Common myeloid progenitor, CD34-positive (primary cell): ENCODE results near the gene PXN.

ENCODE experiments used
- CTCF ChIA-PET: fragments of 350-600 bp; sonication (Branson Sonifier 250); formaldehyde crosslinking; loops from one replicate; lab custom pipeline; 2021; ENCODE audit warnings: antibody characterized with exemption; lab: Charles Lee
- POLR2A ChIA-PET: fragments of 350-600 bp; sonication (Branson Sonifier 250); formaldehyde crosslinking; loops from one replicate; lab custom pipeline; 2021; ENCODE audit warnings: antibody characterized with exemption; lab: Charles Lee
- DNase-seq, 3 donors: peaks; one replicate each; pipeline versions ENCODE4 v3.0.0 to v3.0.0-alpha.2; 2013
- H3K27ac ChIP-seq, 2 experiments: 1 replicate in 1 of 2; 2 replicates in 1 of 2; pipeline ENCODE4 v1.7.0; 2013; ENCODE audit warnings: inconsistent platforms in 2 of 2, low read length in 2 of 2, mild to moderate bottlenecking in 2 of 2, low read depth in 1 of 2, moderate library complexity in 1 of 2; ENCODE audit not compliant: severe bottlenecking in 2 of 2, insufficient read depth in 1 of 2, poor library complexity in 1 of 2
- H3K27me3 ChIP-seq, 5 experiments: replicated peaks in 2 of 5; 1 replicate in 3 of 5; 2 replicates in 2 of 5; pipeline versions ENCODE4 v1.6.1 to v1.7.0; 2013; ENCODE audit warnings: low read length in 4 of 5, mild to moderate bottlenecking in 2 of 5, moderate library complexity in 2 of 5, inconsistent platforms in 1 of 5; ENCODE audit not compliant: insufficient read depth in 5 of 5, control insufficient read depth in 4 of 5
- H3K36me3 ChIP-seq, 4 experiments: 1 replicate in 2 of 4; 2 replicates in 2 of 4; pipeline versions ENCODE4 v1.6.1 to v1.7.0; 2013; ENCODE audit warnings: low read length in 3 of 4, control low read depth in 1 of 4, mild to moderate bottlenecking in 1 of 4; ENCODE audit not compliant: control insufficient read depth in 4 of 4, insufficient read depth in 4 of 4
- H3K4me1 ChIP-seq, 4 experiments: 1 replicate in 3 of 4; 2 replicates in 1 of 4; pipeline versions ENCODE4 v1.6.1 to v1.7.1; 2013; ENCODE audit warnings: low read length in 3 of 4, mild to moderate bottlenecking in 3 of 4, control low read depth in 1 of 4, inconsistent platforms in 1 of 4, moderate library complexity in 1 of 4; ENCODE audit not compliant: control insufficient read depth in 4 of 4, insufficient read depth in 4 of 4; ENCODE audit errors: control extremely low read depth in 1 of 4
- H3K4me3 ChIP-seq, 7 experiments: 1 replicate in 4 of 7; 2 replicates in 3 of 7; pipeline versions ENCODE4 v1.5.1 to v1.7.0; 2013; ENCODE audit warnings: mild to moderate bottlenecking in 7 of 7, low read length in 6 of 7, moderate library complexity in 6 of 7, inconsistent platforms in 2 of 7, low read depth in 2 of 7, control low read depth in 1 of 7; ENCODE audit not compliant: insufficient read depth in 4 of 7, control insufficient read depth in 1 of 7; ENCODE audit errors: extremely low read depth in 1 of 7
- H3K9me3 ChIP-seq, 5 experiments: 1 replicate in 4 of 5; 2 replicates in 1 of 5; pipeline versions ENCODE4 v1.6.1 to v1.7.1; 2013; ENCODE audit warnings: low read length in 4 of 5, mild to moderate bottlenecking in 2 of 5, inconsistent platforms in 1 of 5, low read depth in 1 of 5, moderate library complexity in 1 of 5; ENCODE audit not compliant: control insufficient read depth in 4 of 5, insufficient read depth in 2 of 5; ENCODE audit errors: control extremely low read depth in 1 of 5
- WGBS: methylation state at CpG from one replicate; pipeline ENCODE4 v1.1.5; 2013; ENCODE audit not compliant: insufficient coverage; 5-methylcytosine and 5-hydroxymethylcytosine counted together

PXN gene

DNA sequence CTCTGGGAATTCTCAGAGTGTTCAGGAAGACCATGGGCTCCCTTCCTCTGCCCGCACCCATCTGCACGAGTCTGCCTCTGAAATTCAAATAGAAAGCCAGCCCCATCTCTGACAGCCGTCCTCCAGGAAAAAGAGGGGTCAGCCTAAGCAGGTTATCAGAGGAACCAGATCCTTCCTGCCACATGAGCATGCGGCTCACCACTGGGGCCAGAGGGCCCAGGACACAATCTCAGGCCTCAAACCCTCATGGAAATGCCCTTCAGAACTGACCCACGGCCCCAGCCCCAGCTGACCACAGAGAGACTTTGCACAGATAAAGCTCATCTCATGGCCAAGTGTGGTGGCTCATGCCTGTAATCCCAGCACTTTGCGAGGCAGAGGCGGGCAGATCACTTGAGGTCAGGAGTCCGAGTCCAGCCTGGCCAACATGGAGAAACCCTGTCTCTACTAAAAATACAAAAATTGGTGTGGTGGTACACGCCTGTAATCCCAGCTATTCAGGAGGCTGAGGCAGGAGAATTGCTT is 23.2 kb downstream of the PXN start:
- peak in 1 of 3 donors; percentile 48 for DNase-seq
- Histone ChIP-seq H3K36me3 (no peaks in the 10 kb centered on the region), H3K4me3 (peak overlapping the region in 1 of 7 experiments; percentile 33), H3K9me3 (no peaks in the 10 kb centered on the region), H3K27ac (no peak overlapping the region), H3K4me1 (peaks cover 9 to 64% (median 44%) of the 10 kb centered on the region in 4 experiments), H3K27me3 (no peaks in the 10 kb centered on the region)
- POLR2A ChIA-PET: interaction anchor here (1.4 to 1.6 kb wide), 2 partner anchors 9 to 50 kb away, joined by 3 to 6 read pairs; partner anchors contain the start of gene RNU4-2
- CTCF ChIA-PET: interaction anchor here (0.7 to 43.0 kb wide), 3 partner anchors 16 to 237 kb away, joined by 3 to 879 read pairs (median 425); partner anchors contain the start of gene PXN
- 22% methylated on average over 6 of the region's 9 CpGs for WGBS

DNA sequence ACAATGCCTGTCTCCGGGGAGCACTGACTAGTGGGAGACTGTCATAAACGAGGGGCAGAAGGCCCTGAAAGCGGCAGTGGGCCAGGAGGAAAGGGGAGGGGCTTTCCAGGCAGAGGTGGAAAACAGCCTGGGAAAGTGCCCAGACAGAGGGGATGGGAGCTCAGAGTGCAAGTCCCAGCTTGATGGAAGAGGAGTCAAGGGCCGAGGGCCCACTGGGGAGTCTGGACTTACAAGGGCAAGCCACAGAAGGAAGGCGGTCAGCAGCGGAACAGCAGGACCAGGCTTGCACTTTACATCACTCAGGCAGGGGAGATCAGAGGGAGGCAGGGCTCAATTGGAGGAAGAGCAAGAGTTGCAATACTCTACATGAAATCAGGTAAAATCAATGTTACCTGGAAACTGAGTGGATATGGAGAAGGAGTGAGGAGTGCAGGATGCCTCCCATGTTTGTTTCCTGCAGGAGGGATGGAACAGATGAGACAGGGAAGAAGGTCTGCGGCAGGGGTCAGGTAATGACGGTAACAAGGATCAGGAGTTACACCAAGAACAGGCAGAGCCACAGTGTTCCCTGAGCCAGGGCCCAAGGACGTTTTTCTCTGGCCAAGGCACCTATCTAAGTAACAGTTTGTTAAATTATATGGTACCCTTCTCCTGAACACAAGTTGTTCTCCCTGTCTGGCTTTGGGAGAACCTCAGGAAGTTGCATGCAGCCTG is 23.8 kb downstream of the PXN start:
- peaks cover 9 to 68% (median 51%) of the 10 kb centered on the region in 4 experiments for H3K4me1 ChIP-seq

DNA sequence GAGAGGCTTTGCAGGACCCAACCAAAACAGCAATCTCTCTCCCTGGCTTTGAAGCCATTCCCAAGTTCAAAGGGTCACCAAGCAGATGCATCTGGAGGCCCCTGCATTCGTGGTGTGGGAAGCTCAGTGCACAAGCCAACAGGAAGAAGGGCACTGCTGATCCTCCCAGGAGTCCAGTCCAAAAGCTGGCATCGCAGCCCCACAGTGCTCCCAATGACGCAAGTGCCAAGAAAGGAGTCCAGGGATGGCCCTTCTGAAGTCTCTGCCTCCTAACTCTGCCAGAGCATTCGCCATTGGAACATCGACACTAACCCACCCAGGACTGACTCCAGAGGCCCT is 25.1 kb downstream of the PXN start:
- H3K27ac ChIP-seq: no peak overlapping the region
- POLR2A ChIA-PET: interaction anchor here (1.4 kb wide), 1 partner anchor 52 kb away, joined by 6 read pairs; the partner anchor contains the start of gene RNU4-2
- H3K4me1 ChIP-seq: peaks cover 9 to 80% (median 59%) of the 10 kb centered on the region in 4 experiments

More for the DNA sequence above, 23.8 kb downstream of the PXN start:
- DNase-seq: no peak
- Histone ChIP-seq H3K27ac (no peak overlapping the region), H3K27me3 (no peaks in the 10 kb centered on the region), H3K36me3 (no peaks in the 10 kb centered on the region), H3K4me3 (peak overlapping the region in 1 of 7 experiments; percentile 33), H3K9me3 (no peaks in the 10 kb centered on the region)
- WGBS: 84% methylated on average over 8 of the region's 9 CpGs
- CTCF ChIA-PET: interaction anchor here (24.2 to 43.0 kb wide), 2 partner anchors 17 kb away, joined by 425 to 879 read pairs; partner anchors contain the start of gene PXN
- POLR2A ChIA-PET: no interaction called here

DNA sequence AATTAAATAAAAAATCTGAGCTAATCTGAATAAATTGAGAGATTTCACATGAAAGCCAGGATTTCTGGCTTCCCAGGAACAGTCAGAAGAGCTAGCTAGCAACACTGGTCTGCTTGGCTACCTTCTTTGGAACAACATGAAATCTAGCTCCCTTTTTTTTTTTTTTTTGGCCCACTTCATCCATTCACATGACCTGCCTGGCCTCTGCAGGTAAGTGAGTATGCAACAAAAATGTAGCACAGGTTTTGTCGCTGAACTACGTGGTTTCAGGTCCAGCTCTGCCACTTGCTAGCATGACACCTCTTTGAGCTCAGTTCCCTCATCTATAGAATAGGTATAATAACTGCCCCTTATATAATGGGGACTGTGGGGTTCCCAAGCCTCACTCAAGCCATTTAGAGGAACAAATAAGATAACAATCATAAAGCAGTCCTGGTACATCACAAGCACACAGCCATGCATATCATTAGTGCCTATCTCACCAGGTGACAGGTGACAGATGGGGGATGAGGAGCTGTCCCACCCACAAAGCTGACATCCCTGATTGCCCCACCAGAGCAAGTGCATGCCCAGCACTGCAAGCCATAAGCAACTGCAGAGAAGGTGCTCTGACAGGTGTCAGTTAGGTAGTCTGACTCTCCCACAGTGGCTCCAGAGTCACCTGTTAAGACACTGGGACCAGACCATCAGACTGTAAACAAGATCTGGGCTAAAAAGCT is 25.6 kb downstream of the PXN start:
- H3K36me3 ChIP-seq: no peaks in the 10 kb centered on the region
- 94% methylated on average over 2 of the region's 2 CpGs for WGBS
- H3K4me1 ChIP-seq: peaks cover 9 to 82% (median 64%) of the 10 kb centered on the region in 4 experiments
- no peaks in the 10 kb centered on the region for H3K9me3 ChIP-seq
- H3K4me3 ChIP-seq: no peak overlapping the region
- no peak for DNase-seq
- ChIA-PET POLR2A (interaction anchor here (1.4 kb wide), 1 partner anchor 52 kb away, joined by 6 read pairs; the partner anchor contains the start of gene RNU4-2), CTCF (interaction anchor here (0.6 to 43.0 kb wide), 6 partner anchors 15 to 85 kb away, joined by 3 to 879 read pairs (median 4); partner anchors contain the start of gene PXN)
- no peak overlapping the region for H3K27ac ChIP-seq
- no peaks in the 10 kb centered on the region for H3K27me3 ChIP-seq

More for the DNA sequence above, 25.1 kb downstream of the PXN start:
- H3K36me3 ChIP-seq: no peaks in the 10 kb centered on the region
- no peak overlapping the region for H3K4me3 ChIP-seq
- WGBS: 95% methylated on average over 5 of the region's 5 CpGs
- no peak for DNase-seq
- H3K9me3 ChIP-seq: no peaks in the 10 kb centered on the region
- CTCF ChIA-PET: interaction anchor here (0.6 to 43.0 kb wide), 5 partner anchors 16 to 84 kb away, joined by 3 to 879 read pairs (median 4); partner anchors contain the start of gene PXN
- no peaks in the 10 kb centered on the region for H3K27me3 ChIP-seq

DNA sequence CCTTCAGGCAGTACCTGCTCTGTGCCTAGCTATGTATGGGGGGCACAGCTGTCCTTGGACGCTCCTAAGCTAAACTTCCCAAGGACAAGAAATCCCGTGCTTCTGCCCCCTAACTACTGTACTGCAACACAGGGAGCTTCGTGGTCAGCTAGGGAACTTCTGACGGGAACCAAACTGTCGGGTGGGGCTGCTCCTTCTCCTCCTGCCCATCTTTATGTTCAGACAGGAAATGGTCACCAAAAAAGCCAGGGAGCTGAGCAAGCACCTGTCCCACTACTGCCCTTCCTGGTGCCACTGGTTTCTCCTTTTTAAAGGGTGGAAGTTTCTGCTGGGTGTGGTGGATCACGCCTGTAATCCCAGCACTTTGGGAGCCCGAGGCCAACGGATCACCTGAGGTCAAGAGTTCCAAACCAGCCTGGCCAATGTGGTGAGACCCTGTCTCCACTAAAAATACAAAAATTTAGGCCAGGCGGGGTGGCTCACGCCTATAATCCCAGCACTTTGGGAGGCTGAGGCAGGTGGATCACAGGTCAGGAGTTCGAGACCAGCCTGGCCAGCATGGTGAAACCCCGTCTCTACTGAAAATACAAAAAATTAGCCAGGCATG is 26.6 kb downstream of the PXN start:
- Histone ChIP-seq H3K4me3 (peak overlapping the region in 2 of 7 experiments; percentile 4 to 50), H3K27ac (no peak overlapping the region), H3K36me3 (no peaks in the 10 kb centered on the region), H3K4me1 (peaks cover 9 to 90% (median 73%) of the 10 kb centered on the region in 4 experiments), H3K27me3 (no peaks in the 10 kb centered on the region), H3K9me3 (no peaks in the 10 kb centered on the region)
- WGBS: 78% methylated on average over 11 of the region's 12 CpGs
- no peak for DNase-seq
- CTCF ChIA-PET: interaction anchor here (0.7 to 43.0 kb wide), 4 partner anchors 14 to 52 kb away, joined by 3 to 879 read pairs (median 214); partner anchors contain the start of gene PXN
- POLR2A ChIA-PET: interaction anchor here (1.2 to 3.6 kb wide), 3 partner anchors 10 to 53 kb away, joined by 3 to 18 read pairs (median 6); partner anchors contain the start of gene RNU4-2

DNA sequence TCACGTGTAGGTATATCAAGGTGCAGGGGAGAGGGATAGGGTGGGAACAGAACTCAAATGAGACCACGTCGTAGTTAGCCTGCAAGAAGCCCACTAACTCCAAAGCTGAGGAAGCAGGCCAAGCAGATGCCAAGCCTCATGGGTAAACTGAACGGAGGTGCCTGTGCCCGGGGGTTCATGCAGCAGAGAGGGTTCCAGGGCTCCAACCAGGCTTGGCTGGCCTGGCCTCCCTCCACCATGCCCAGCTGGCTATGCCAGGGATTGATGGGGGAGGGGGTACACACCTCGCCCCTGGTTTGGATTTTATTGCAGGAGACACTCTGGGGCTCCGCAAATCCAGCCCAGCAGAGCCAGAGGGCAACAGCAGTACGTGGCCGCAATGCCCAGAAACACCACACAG is 27.3 kb downstream of the PXN start:
- H3K4me1 ChIP-seq: peaks cover 10 to 94% (median 81%) of the 10 kb centered on the region in 4 experiments
- DNase-seq: no peak
- ChIA-PET POLR2A (interaction anchor here (0.5 to 3.6 kb wide), 5 partner anchors 10 to 54 kb away, joined by 3 to 18 read pairs (median 5); partner anchors contain the start of gene RNU4-2), CTCF (interaction anchor here (0.8 to 43.0 kb wide), 4 partner anchors 13 to 55 kb away, joined by 3 to 879 read pairs (median 214); partner anchors contain the start of genes PXN and RNU4-1)
- WGBS: 41% methylated on average over 6 of the region's 9 CpGs
- peak overlapping the region in 1 of 2 experiments; percentile 55 for H3K27ac ChIP-seq
- H3K4me3 ChIP-seq: peak overlapping the region in 4 of 7 experiments; percentile 21 to 61 (median 43)
- no peaks in the 10 kb centered on the region for H3K27me3 ChIP-seq
- H3K9me3 ChIP-seq: no peaks in the 10 kb centered on the region
- H3K36me3 ChIP-seq: no peaks in the 10 kb centered on the region
